ENCODE results near the gene UTP25. TPM values are rescaled to one million over a fixed set of nuclear protein-coding genes. Genes with fewer than 3 reads are reported as not detected.
"Not testable (repeated sequence)": the region's sequence is repeated elsewhere in the genome, so short reads cannot be mapped to it uniquely, and the experiment has no call there.

Gene UTP25
- total RNA-seq, 1 donor from 2014 or later, result 5.4 TPM

DNA sequence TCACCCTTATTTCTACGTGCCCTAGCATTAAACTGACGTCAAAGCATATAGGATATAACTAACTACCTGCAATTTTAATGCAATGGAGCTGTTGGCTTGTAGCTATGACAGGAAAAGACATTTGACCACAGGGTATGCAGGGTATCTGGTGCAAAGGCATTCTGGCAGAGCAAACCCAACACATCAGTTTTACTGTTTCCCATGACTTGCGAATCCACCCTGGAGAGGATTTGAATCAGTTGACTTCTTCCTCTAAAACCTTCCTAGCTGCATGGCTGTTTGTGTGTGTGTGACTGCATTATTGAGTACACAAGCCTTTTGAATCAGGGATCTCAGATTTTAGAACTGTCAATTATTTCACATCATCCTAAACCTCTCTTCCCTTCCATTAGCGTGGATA lies 68.6 kb downstream of the UTP25 start:
- no peak for DNase-seq

DNA sequence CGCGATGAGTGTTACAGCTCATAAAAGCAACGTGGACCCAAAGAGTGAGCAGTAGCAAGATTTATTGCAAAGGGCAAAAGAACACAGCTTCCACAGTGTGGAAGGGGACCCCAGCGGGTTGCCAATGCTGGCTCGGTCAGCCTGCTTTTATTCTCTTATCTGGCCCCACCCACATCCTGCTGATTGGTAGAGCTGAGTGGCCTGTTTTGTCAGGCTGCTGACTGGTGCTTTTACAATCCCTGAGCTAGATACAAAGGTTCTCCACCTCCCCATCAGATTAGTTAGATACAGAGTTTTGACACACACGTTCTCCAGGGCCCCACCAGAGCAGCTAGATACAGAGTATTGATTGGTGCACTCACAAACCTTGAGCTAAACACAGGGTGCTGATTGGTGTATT lies 70.5 kb downstream of the UTP25 start:
- DNase-seq, result not testable (repeated sequence)

DNA sequence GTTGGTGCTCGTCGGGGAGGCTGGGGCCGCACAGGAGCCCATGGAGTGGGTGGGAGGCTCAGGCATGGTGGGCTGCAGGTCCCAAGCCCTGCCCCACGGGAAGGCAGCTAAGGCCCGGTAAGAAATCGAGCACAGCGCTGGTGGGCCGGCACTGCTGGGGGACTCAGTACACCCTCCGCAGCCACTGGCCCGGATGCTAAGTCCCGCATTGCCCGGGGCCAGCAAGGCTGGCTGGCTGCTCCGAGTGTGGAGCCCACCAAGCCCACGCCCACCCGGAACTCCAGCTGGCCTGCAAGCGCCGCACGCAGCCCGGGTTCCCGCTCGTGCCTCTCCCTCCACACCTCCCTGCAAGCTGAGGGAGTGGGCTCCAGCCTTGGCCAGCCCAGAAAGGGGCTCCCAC lies 71.1 kb downstream of the UTP25 start:
- not testable (repeated sequence) for DNase-seq

DNA sequence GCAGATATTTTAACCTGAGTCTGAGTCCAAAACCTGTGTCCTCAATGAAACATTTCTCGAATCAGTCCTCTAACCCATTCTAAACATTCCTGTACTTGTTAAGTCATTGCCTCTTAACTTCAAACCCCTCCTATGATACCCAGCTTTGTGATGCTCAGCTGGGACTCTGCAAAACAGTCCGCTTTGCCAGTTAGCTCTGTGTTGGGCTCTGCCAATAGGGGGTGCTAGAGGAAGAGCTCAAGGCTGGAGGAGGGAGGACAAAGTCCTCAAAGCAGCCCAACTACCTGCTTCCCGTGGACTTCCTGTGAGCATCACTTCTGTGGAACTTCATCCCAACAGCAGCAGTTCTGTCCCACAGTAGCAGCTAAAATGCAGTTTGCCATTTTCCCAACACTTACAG lies 72.2 kb downstream of the UTP25 start:
- DNase-seq, result no peak

DNA sequence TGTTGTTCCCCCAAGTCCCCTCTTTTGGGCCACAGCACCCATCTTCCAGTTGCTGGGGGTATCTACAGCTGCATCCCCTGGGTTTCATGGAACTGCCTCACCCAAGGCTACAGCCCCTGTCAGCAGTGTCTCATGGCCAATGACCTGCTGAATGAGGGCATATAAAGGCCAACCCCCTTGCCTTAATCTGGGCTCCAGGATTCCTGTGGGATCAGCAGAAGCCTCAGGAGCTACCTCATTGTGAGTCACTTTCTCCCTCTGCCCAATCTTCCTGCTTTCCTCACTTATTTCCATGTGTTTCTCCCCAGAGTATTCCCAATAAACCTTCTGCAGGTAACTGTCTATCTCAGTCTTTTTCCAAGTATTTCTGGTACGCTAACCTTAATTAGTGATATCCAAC lies 73.0 kb downstream of the UTP25 start:
- no peak for DNase-seq

DNA sequence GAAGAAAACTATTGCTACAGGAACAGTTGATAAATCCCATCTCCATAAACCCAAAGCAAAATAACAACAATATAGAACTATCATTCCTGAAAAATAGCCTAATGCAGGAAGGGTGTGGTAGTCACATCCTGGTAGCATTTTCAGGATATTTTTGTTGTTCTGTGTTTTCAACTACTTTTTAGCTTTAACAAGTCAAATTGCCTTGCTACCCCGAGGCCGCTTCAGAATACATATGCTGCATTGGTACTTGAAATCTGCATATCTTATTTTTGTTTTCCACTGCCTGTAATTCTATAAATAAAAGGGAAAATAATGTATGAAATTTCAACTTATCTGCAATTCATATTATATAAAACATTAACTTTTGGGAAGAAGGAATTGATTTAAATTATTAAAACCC lies 73.4 kb downstream of the UTP25 start:
- DNase-seq, result no peak

DNA sequence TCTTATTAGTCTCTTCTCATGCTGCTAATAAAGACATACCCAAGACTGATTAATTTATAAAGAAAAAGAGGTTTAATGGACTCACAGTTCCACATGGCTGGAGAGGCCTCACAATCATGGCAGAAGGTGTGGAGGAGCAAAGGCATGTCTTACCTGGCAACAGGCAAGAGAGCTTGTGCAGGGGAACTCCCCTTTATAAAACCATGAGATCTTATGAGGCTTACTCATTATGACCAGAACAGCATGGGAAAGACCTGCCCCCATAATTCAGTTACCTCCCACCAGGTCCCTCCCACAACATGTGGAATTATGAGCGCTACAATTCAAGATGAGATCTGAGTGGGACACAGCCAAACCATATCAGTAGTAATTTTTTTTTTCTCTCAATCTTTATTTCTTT lies 77.0 kb downstream of the UTP25 start:
- not testable (repeated sequence) for DNase-seq

Other genes with a start within 250 kb of the UTP25 start
- gene CAMK1G, start 244.3 kb upstream of the UTP25 start, total RNA-seq, result not detected
- gene LAMB3, start 175.5 kb upstream of the UTP25 start, total RNA-seq, result 26.9 TPM
- gene G0S2, start 152.6 kb upstream of the UTP25 start, total RNA-seq, result 19.1 TPM
- gene HSD11B1, start 123.1 kb upstream of the UTP25 start, total RNA-seq, result 1.1 TPM
- gene TRAF3IP3, start 71.9 kb upstream of the UTP25 start, total RNA-seq, result 3.4 TPM
- gene C1orf74, start 43.4 kb upstream of the UTP25 start, total RNA-seq, result 3.3 TPM
- 19.4 TPM for gene IRF6, start 21.8 kb upstream of the UTP25 start, total RNA-seq
- 1.0 TPM for gene SYT14, start 110.2 kb downstream of the UTP25 start, total RNA-seq